Lower lobe of right lung (tissue), 2 donors: ENCODE data around the gene TSPAN5. TPM values are rescaled to one million over a fixed set of nuclear protein-coding genes. Genes with fewer than 3 reads are reported as not detected.
A peak's percentile ranks its signal among the peaks of the same experiment; 100 is the strongest.

ENCODE experiments used
- ATAC-seq, 2 donors: fragments of 200-7000 bp; cut with Tn5 transposase; one replicate each; pipeline ENCODE4 v1.9.1; 2020 to 2022; ENCODE audit warnings: mild to moderate bottlenecking in 2 of 2, moderate library complexity in 2 of 2
- DNase-seq: peaks from one replicate; pipeline ENCODE4 v3.0.0-alpha.2; 2020
- H3K27ac ChIP-seq: fragments of 200-600 bp; one replicate; pipeline ENCODE4 v1.8.0; 2022
- H3K27me3 ChIP-seq: fragments of 200-600 bp; one replicate; pipeline ENCODE4 v1.8.0; 2022; ENCODE audit warnings: low read depth
- H3K36me3 ChIP-seq: fragments of 200-600 bp; one replicate; pipeline ENCODE4 v1.8.0; 2022; ENCODE audit warnings: mild to moderate bottlenecking
- H3K4me1 ChIP-seq: fragments of 200-600 bp; one replicate; pipeline ENCODE4 v1.8.0; 2022
- H3K4me3 ChIP-seq: fragments of 200-600 bp; one replicate; pipeline ENCODE4 v1.8.0; 2022; ENCODE audit warnings: mild to moderate bottlenecking
- H3K9me3 ChIP-seq: fragments of 200-600 bp; one replicate; pipeline ENCODE4 v1.8.0; 2022
- CTCF ChIP-seq: fragments of 200-600 bp; IDR thresholded peaks from one replicate; pipeline ENCODE4 v1.8.0; 2022; ENCODE audit warnings: antibody characterized with exemption, mild to moderate bottlenecking
- intact Hi-C: fragments of 100-400 bp; cut with DNase I; formaldehyde crosslinking; loops from one replicate; pipeline ENCODE4 v1.11.0; 2022
- total RNA-seq: library from RNA; stranded (reverse); fragmentation: NEBNext Ultra II Directional; extraction: Animal tissue kit (Norgen Biotek cat#: 25700); gene quantifications from one replicate; pipeline ENCODE4 v1.2.1, GENCODE V29; 2021
- donor health status: DM: no; HTN: yes; CAD: no; lungs with severe emphysema.

TSPAN5 gene
- total RNA-seq, 1 donor from 2014 or later = 5.7 TPM

GRCh38 chr4:98470366-98470765 is 188.0 kb downstream of the TSPAN5 start:
- Histone ChIP-seq H3K36me3 (no peaks in the 10 kb centered on the region), H3K27ac (no peak overlapping the region), H3K9me3 (no peaks in the 10 kb centered on the region), H3K4me1 (peaks cover 22% of the 10 kb centered on the region), H3K27me3 (no peaks in the 10 kb centered on the region), H3K4me3 (no peak overlapping the region)
- DNase-seq (no peak), ATAC-seq (no peak)
- TF ChIP-seq CTCF = no peak
- intact Hi-C loops = no loop called here

- no peaks in the 10 kb centered on the region for H3K36me3 ChIP-seq
- H3K4me3 ChIP-seq = no peak overlapping the region
- peaks cover 22% of the 10 kb centered on the region for H3K4me1 ChIP-seq
- intact Hi-C loops = no loop called here
- no peak for ATAC-seq
- no peak for TF ChIP-seq CTCF
- DNase-seq = no peak
- H3K27ac ChIP-seq = no peak overlapping the region
- H3K27me3 ChIP-seq = no peaks in the 10 kb centered on the region
- no peaks in the 10 kb centered on the region for H3K9me3 ChIP-seq
These were observed 188.6 kb downstream of the TSPAN5 start for GRCh38 chr4:98469771-98470170.

GRCh38 chr4:98468709-98469108 is 189.7 kb downstream of the TSPAN5 start:
- no peak for DNase-seq
- no peak for ATAC-seq
- intact Hi-C loops = no loop called here

GRCh38 chr4:98467627-98468072 is 190.8 kb downstream of the TSPAN5 start:
- Histone ChIP-seq H3K4me1 (peaks cover 22% of the 10 kb centered on the region), H3K9me3 (no peaks in the 10 kb centered on the region), H3K27ac (no peak overlapping the region), H3K4me3 (peak overlapping the region; percentile 48), H3K27me3 (no peaks in the 10 kb centered on the region), H3K36me3 (no peaks in the 10 kb centered on the region)
- peak; percentile 79 for TF ChIP-seq CTCF
- intact Hi-C loops = no loop called here
- ATAC-seq (peak; percentile 92 to 96), DNase-seq (peak; percentile 69)

More at GRCh38 chr4:98468709-98469108, 189.7 kb downstream of the TSPAN5 start:
- H3K9me3 ChIP-seq = no peaks in the 10 kb centered on the region
- H3K27ac ChIP-seq = no peak overlapping the region
- peaks cover 22% of the 10 kb centered on the region for H3K4me1 ChIP-seq
- H3K36me3 ChIP-seq = no peaks in the 10 kb centered on the region
- H3K4me3 ChIP-seq = no peak overlapping the region
- no peaks in the 10 kb centered on the region for H3K27me3 ChIP-seq
- no peak for TF ChIP-seq CTCF

GRCh38 chr4:98466868-98467599 is 191.4 kb downstream of the TSPAN5 start:
- Histone ChIP-seq H3K27ac (no peak overlapping the region), H3K36me3 (no peaks in the 10 kb centered on the region), H3K4me1 (peaks cover 22% of the 10 kb centered on the region), H3K27me3 (no peaks in the 10 kb centered on the region), H3K9me3 (no peaks in the 10 kb centered on the region), H3K4me3 (no peak overlapping the region)
- intact Hi-C loops = no loop called here
- ATAC-seq (no peak), DNase-seq (no peak)
- TF ChIP-seq CTCF = no peak
